ENCODE measurements around the gene PCDHB2.
"Not testable (repeated sequence)": the region's sequence is repeated elsewhere in the genome, so short reads cannot be mapped to it uniquely, and the experiment has no call there.

The PCDHB2 gene

GRCh38 chr5:141137346-141137745 is 42.9 kb downstream of the PCDHB2 start:
- DNase-seq: not testable (repeated sequence)

Measured in hematopoietic multipotent progenitor cell treated with erythropoietin and hydrocortisone succinate and interleukin-3 and kit ligand, for 6 days (in vitro differentiated cells).